ENCODE measurements around the gene ZSWIM5.
"Not testable (repeated sequence)": the region's sequence is repeated elsewhere in the genome, so short reads cannot be mapped to it uniquely, and the experiment has no call there.

The ZSWIM5 gene

DNA sequence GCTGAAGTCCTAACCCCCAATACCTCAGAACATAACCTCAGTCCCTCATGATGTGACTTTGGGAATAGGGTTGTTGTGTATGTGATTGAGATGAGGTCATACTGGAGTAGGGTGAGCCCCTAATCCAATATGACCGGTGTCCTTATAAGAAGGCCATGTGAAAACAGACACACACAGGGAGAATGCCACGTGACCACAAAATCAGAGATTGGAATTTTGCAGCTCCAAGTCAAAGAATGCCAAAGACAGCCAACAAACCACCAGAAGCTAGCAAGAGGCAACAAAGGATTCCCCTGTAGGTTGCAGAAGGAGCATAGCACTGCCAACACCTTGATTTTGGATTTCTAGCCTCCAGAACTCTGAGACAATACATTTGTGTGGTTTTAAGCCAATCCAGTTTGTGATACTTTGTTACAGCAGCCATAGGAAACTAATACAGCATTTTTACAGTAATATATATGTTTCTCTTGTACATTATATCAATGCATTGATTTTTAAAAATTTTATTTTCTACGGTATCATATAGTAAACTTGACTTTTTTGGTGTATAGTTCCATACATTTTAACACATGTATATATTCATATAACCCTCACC is 5.4 kb downstream of the ZSWIM5 start:
- no peak for DNase-seq (ENCODE audit: low read depth)

DNA sequence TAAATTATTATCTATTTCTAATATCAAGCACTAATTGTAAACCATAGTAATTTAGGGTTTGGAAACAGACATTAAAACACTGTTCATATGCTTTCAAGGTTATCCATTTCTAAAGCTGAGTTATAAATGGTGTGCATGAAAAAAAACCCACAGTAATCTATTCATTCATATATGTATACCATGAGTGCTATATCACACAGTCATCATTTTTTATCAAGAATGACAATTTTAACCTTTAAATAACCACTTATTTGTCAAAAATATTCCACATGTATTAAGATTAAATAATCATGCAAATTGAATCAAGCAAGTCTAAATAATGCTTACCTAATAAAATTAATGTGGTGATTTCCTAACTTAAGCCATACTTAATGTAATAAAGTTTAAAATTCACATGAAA is 6.0 kb downstream of the ZSWIM5 start:
- DNase-seq (ENCODE audit: low read depth), result no peak

DNA sequence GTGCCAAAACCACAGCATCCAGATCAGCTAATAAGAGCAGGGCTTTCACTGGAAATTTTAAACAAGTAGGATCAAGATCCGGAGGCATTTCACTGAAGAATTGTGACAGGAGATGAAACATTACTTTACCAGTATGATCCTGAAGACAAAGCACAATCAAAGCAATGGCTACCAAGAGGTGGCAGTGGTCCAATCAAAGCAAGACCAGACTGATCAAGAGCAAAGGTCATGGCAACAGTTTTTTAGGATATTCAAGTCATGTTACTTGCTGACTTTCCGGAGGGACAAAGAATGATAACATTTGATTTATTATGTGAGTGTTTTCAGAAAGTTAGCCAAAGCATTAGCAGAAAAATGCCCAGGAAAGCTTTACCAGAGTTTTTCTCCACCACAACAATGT is 8.2 kb downstream of the ZSWIM5 start:
- DNase-seq (ENCODE audit: low read depth), result no peak

DNA sequence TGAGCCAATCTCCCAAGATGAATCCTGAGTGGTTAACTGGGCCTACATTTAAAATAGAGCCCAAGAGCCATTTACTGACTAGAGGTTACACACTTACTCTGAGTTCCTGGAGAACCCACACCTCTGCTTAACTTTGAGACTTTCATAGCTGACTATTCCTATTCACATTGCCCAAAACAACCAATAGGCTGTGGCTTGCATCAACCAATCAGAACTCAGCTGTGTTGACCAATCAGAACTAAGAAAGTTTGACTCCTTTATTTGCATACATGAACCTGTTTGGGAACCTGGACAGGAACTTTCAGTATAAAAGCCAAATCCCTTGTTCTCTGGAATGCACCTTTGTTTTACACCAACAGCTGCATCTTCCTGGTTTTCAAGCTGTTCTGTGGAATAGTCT is 9.5 kb downstream of the ZSWIM5 start:
- no peak for DNase-seq (ENCODE audit: low read depth)

DNA sequence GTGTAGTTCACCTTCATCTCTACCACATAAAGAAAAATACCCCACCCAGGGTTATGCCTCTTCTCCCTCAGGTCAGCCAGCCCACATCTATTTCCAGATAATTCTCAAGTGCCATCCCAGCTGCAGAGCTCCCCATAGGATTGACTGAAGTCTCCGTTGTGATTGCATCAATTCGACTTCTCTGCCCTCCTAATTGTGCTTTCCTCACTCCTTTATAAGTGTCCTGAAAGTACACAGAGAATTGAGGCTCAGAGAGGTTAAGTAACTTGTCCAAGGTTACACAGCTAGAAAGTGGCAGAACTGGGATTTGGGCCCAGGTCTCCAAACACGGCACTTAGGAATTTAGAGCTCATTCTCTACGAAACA is 15.0 kb downstream of the ZSWIM5 start:
- DNase-seq (ENCODE audit: low read depth), result no peak

GRCh38 chr1:45187725-45188124 is 18.7 kb downstream of the ZSWIM5 start:
- DNase-seq (ENCODE audit: low read depth), result no peak

DNA sequence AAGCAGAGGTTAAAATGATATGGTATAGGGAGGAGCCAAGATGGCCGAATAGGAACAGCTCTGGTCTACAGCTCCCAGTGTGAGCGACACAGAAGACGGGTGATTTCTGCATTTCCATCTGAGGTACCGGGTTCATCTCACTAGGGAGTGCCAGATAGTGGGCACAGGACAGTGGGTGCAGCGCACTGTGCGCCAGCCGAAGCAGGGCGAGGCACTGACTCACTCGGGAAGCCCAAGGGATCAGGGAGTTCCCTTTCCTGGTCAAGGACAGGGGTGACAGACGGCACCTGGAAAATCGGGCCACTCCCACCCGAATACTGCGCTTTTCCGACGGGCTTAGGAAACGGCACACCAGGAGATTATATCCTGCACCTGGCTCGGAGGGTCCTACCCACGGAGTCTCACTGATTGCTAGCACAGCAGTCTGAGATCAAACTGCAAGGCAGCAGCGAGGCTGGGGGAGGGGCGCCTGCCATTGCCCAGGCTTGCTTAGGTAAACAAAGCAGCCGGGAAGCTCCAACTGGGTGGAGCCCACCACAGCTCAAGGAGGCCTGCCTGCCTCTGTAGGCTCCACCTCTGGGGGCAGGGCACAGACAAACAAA is 26.4 kb downstream of the ZSWIM5 start:
- not testable (repeated sequence) for DNase-seq (ENCODE audit: low read depth)

DNA sequence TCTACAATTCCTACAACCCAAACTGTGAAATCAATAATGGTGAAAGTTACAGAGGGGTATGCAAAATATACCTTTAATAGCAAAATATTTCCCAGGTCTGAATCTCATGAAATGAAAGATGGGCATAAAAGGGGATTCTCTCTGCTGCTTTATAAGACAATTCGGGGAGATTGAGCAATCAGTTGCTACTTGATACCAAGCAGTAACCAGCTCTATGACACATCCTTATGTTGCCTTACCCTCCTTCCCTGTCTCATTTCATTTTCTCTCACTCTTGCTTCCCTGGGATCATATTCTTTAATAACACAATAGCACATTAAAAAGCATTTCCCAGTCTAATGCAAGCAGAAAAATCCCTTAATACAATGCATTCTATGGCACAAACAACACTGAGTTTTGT is 29.0 kb downstream of the ZSWIM5 start:
- DNase-seq (ENCODE audit: low read depth), result no peak

- DNase-seq (ENCODE audit: low read depth), result no peak
Observed at GRCh38 chr1:45172764-45173163, 33.6 kb downstream of the ZSWIM5 start.

GRCh38 chr1:45172005-45172404 is 34.4 kb downstream of the ZSWIM5 start:
- DNase-seq (ENCODE audit: low read depth), result no peak

DNA sequence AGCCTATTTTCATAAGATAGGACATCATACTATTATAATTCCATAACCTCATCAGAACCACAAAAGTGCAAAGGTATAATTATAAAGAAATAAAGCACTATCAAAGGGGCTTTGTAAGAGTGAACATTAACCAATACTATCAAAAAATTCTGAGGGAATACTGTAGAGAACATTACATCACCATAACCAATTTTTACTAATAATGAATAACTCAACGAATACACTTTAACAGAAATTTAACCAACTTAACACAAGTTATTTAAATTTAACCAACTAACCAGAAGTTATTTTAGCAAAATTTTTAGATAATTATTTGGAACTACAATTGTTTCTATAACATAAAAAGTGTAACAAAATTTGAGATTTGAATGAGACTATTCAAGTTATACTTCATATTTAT is 34.8 kb downstream of the ZSWIM5 start:
- DNase-seq (ENCODE audit: low read depth), result no peak

GRCh38 chr1:45170151-45170742 is 36.2 kb downstream of the ZSWIM5 start:
- no peak for DNase-seq (ENCODE audit: low read depth)

GRCh38 chr1:45167947-45168346 is 38.5 kb downstream of the ZSWIM5 start:
- DNase-seq (ENCODE audit: low read depth), result not testable (repeated sequence)

DNA sequence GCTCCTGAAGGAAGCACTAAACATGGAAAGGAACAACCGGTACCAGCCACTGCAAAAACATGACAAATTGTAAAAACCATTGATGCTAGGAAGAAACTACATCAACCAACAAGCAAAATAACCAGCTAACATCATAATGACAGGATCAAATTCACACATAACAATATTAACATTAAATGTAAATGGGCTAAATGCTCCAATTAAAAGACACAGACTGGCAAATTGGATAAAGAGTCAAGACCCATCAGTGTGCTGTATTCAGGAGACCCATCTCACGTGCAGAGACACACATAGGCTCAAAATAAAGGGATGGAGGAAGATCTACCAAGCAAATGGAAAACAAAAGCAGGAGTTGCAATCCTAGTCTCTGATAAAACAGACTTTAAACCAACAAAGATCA is 42.1 kb downstream of the ZSWIM5 start:
- not testable (repeated sequence) for DNase-seq (ENCODE audit: low read depth)

DNA sequence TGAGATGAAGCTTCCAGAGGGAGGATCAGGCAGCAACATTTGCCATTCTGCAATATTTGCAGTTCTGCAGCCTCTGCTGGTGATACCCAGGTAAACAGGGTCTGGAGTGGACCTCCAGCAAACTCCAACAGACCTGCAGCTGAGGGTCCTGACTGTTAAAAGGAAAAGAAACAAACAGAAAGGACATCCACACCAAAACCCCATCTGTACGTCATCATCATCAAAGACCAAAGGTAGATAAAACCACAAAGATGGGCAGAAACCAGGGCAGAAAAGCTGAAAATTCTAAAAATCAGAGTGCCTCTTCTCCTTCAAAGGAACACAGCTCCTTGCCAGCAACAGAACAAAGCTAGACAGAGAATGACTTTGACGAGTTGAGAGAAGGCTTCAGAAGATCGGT is 43.3 kb downstream of the ZSWIM5 start:
- DNase-seq (ENCODE audit: low read depth), result not testable (repeated sequence)

DNA sequence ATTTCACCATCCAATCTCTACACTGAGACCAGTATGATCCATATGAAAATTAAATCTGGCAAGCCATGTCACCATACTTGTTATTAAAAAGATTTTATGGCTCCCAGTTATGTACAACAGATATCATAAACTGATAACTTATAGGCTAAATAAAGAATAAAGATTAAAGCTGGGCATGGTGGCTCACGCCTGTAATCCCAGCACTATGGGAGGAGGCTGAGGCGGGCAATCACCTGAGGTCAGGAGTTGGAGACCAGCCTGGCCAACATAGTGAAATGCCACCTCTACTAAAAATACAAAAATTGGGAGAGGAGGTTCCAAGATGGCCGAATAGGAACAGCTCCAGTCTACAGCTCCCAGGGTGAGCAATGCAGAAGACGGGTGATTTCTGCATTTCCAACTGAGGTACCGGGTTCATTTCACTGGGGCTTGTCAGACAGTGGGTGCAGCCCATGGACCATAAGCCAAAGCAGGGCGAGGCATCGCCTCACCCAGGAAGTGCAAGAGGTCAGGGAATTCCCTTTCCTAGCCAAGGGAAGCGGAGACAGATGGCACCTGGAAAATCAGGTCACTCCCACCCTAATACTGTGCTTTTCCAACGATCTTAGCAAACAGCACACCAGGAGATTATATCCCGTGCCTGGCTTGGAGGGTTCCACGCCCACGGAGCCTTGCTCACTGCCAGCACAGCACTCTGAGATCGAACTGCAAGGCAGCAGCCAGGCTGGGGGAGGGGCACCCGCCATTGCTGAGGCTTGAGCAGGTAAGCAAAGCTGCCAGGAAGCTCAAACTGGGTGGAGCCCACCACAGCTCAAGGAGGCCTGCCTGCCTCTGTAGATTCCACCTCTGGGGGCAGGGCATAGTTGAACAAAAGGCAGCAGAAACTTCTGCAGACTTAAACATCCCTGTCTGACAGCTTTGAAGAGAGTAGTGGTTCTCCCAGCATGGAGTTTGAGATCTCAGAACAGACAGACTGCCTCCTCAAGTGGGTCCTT is 44.1 kb downstream of the ZSWIM5 start:
- not testable (repeated sequence) for DNase-seq (ENCODE audit: low read depth)

DNA sequence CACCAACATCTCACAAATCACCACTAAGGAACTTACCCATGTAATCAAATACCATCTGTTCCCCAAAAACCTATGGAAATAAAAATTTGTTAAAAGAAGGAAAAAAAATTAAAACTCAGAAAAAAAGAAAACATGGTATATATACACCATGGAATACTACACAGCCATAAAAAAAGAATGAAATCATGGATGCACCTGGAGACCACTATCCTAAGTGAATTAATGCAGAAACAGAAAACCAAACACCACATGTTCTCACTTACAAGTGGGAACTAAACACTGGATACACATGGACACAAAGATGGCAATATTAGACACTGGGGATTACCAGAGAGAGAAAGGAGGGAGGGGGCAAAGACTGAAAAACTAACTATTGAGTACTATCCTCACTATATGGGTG is 50.4 kb downstream of the ZSWIM5 start:
- no peak for DNase-seq (ENCODE audit: low read depth)

- DNase-seq (ENCODE audit: low read depth), result no peak
Observed at GRCh38 chr1:45155423-45155822, 51.0 kb downstream of the ZSWIM5 start.

DNA sequence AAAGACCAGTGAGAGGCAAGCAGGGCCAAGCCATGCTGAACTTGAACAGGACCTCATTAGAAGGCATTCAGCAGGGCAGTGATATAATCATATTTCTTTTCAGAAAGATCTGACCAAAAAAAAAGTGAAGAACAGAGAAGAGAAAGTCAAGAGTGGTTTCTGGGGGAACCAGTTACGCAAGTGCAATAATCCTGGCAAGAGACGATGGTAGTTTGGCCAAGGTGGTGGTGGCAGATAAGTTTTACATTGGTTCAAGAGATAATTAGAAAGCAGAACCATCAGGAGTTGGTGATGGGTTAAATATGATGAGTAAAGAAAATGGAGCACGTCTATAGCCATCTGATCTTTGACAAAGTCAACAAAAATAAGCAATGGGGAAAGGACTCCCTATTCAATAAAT is 54.3 kb downstream of the ZSWIM5 start:
- DNase-seq (ENCODE audit: low read depth), result no peak

DNA sequence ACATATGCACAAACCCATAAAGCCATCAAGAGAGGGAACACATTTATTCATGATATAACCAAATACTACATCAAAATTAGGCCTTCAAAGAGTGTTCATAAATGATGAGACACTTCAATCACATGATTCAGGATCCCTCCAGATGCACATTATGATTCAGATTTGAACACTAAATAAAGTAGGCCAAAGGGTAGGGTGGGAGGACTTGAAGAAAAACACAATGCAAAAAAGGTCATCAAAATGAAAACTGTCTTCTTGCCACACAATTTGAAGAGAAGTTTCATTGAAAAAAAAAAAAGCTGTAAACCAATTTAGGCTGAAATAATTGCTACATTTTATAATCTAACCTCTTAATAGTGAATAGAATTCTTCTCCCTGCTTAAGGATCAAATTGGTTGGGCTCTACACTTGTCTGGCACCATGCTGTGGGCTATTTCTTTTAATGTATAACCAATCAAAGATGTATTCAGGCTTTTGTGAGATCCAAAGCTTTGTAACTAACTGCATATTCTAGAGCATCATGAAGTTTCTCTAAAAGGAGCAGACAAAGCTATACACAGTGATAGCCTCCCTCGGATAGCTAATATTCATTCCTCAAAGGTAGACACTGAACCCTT is 58.1 kb downstream of the ZSWIM5 start:
- no peak for DNase-seq (ENCODE audit: low read depth)

- DNase-seq (ENCODE audit: low read depth), result no peak
Observed at GRCh38 chr1:45146833-45147232, 59.6 kb downstream of the ZSWIM5 start.
